Measurements from ENCODE around the gene TPGS1. TPM values are rescaled to one million over a fixed set of nuclear protein-coding genes. Genes with fewer than 3 reads are reported as not detected.

Gene TPGS1
- total and polyA plus RNA-seq, 2 donors (not counting 1 experiment from before 2014, with no cell fraction given), result 8.1 to 33.8 TPM

GRCh38 chr19:510606-511100, 3.4 kb downstream of the TPGS1 start:
- peaks cover 26% of the 10 kb centered on the region for H3K4me1 Mint-ChIP-seq
- Histone ChIP-seq H3K79me2 (ENCODE audit: control insufficient read depth, insufficient read depth, low read length) (peaks cover 22% of the 10 kb centered on the region), H3K4me1 (ENCODE audit: control insufficient read depth in 2 of 2, insufficient read depth in 2 of 2, low read length in 2 of 2) (peaks cover 31 to 34% of the 10 kb centered on the region in 2 donors), H3K4me3 (ENCODE audit: control extremely low read depth in 1 of 5, extremely low read depth in 1 of 5, insufficient read depth in 1 of 5, low read depth in 2 of 5, low read length in 4 of 5) (peak overlapping the region; percentile 8 to 63 (median 50)), H3K9ac (ENCODE audit: low read length) (peak overlapping the region; percentile 73), H3K4me2 (replicated peaks; ENCODE audit: low read depth, low read length, poor library complexity, severe bottlenecking) (peak overlapping the region; percentile 97), H2AFZ (ENCODE audit: insufficient read depth, low read depth, low read length, poor library complexity, severe bottlenecking) (peak overlapping the region; percentile 71), H3K36me3 (replicated peaks in 1 of 2; ENCODE audit: control extremely low read depth in 1 of 2, control insufficient read depth in 1 of 2, extremely low read depth in 1 of 2, insufficient read depth in 2 of 2, low read length in 1 of 2) (peaks cover 0 to 4% of the 10 kb centered on the region in 2 experiments), H3K9me3 (ENCODE audit: control extremely low read depth in 1 of 3, control insufficient read depth in 2 of 3, insufficient read depth in 1 of 3, low read length in 2 of 3) (peaks cover 0 to 8% (median 0%) of the 10 kb centered on the region in 3 donors), H3K27me3 (replicated peaks in 1 of 4; ENCODE audit: control extremely low read depth in 1 of 4, control insufficient read depth in 3 of 4, insufficient read depth in 4 of 4, low read length in 3 of 4) (no peaks in the 10 kb centered on the region), H4K20me1 (ENCODE audit: control insufficient read depth, insufficient read depth, low read length, poor library complexity, severe bottlenecking) (peaks cover 23% of the 10 kb centered on the region), H3K27ac (ENCODE audit: low read length in 2 of 2) (peak overlapping the region; percentile 90 to 94)
- intact Hi-C loops (cut with micrococcal nuclease), result no loop called here
- WGBS (ENCODE audit: insufficient coverage), result 8% methylated on average over 15 of the region's 21 CpGs
- peak overlapping the region; percentile 83 for H3K4me3 Mint-ChIP-seq
- DNase-seq (peak; percentile 92), ATAC-seq (ENCODE audit: low read depth) (peak; percentile 37)
- no peaks in the 10 kb centered on the region for H3K27me3 Mint-ChIP-seq
- H3K9me3 Mint-ChIP-seq (ENCODE audit: insufficient read depth), result no peaks in the 10 kb centered on the region
- peak overlapping the region; percentile 82 for H3K27ac Mint-ChIP-seq
- ChIA-PET POLR2A (interaction anchor here (0.5 to 1.2 kb wide), 3 partner anchors 22 to 146 kb away, joined by 3 to 5 read pairs (median 4); no protein-coding TSS in a partner anchor), CTCF (interaction anchor here (0.6 to 3.1 kb wide), 14 partner anchors 7 to 223 kb away, joined by 3 to 24 read pairs (median 4); partner anchors contain the start of gene CDC34)
- TF ChIP-seq EZH2 (IDR thresholded peaks at IDR 0.05; ENCODE audit: borderline replicate concordance, insufficient read depth, low read depth, low read length, poor library complexity, severe bottlenecking), result no peak
- TF ChIP-seq CTCF (IDR thresholded peaks at IDR 0.05), result peak; percentile 99
